AG09319 (cell line): ENCODE measurements around the gene MLST8.

Experiments
- DNase-seq: peaks from one replicate; pipeline ENCODE4 v3.0.0-alpha.2; 2010; ENCODE audit warnings: low read depth; ENCODE audit errors: extremely low read depth
- TF ChIP-seq, protein P1 (sequence below): IDR thresholded peaks from 2 replicates; pipeline ENCODE4 v1.5.1; 2011; ENCODE audit warnings: low read depth, mild to moderate bottlenecking, inconsistent platforms, low read length, moderate library complexity

Gene MLST8

DNA sequence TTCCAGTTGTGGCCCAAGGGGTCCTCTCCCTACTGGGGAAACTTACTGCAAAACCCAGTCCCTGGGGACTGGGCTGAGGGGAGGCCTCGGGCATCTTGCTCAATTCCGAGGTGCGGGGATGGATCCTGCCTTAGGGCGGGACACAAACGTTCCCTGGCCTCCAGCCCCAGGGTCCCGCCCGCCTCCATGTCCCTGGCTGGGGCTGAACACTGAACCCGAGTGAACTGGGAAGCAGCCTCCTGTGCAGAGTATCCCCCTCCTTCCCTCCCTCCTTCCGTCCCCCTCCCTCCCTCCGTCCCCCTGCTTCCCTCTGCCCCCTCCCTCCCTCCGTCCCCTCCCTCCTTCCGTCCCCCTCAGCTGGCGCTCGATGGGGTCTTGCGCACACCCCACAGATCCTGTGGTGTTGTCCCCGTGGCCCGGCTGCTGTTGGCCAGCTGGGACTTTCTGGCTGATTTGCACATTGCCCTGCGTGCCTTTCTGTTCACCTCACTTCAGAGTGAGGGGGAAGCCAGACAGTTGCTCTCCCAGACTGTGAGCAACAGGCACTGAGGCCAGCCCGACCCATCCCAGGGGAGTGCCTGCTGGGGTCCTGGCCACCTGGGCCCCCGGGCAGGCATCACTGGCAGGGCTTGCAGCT, 44.2 kb upstream of the MLST8 start:
- TF ChIP-seq, protein P1, sequence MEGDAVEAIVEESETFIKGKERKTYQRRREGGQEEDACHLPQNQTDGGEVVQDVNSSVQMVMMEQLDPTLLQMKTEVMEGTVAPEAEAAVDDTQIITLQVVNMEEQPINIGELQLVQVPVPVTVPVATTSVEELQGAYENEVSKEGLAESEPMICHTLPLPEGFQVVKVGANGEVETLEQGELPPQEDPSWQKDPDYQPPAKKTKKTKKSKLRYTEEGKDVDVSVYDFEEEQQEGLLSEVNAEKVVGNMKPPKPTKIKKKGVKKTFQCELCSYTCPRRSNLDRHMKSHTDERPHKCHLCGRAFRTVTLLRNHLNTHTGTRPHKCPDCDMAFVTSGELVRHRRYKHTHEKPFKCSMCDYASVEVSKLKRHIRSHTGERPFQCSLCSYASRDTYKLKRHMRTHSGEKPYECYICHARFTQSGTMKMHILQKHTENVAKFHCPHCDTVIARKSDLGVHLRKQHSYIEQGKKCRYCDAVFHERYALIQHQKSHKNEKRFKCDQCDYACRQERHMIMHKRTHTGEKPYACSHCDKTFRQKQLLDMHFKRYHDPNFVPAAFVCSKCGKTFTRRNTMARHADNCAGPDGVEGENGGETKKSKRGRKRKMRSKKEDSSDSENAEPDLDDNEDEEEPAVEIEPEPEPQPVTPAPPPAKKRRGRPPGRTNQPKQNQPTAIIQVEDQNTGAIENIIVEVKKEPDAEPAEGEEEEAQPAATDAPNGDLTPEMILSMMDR, result no peak
- DNase-seq, result no peak

DNA sequence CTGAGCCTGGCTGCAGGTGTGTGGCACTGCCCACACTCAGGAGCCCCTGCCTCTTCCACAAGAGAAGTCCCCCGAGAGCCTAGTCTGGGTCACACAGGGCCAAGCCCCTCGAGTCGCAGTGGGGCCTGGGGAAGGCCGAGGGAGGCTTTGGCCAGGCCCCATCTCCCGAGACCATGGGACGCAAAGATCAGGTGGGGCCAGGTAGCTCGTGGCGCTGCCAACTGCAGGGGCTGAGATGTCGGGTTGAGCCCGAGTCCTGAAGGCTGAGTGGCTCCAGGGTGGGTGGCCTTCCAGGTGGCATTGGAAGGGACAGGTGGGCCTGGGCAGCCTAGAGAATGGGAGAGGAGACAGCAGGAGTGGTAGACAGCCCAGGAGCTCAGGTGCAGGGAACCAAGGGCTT, 43.3 kb upstream of the MLST8 start:
- DNase-seq, result no peak
- TF ChIP-seq, protein P1, result no peak

DNA sequence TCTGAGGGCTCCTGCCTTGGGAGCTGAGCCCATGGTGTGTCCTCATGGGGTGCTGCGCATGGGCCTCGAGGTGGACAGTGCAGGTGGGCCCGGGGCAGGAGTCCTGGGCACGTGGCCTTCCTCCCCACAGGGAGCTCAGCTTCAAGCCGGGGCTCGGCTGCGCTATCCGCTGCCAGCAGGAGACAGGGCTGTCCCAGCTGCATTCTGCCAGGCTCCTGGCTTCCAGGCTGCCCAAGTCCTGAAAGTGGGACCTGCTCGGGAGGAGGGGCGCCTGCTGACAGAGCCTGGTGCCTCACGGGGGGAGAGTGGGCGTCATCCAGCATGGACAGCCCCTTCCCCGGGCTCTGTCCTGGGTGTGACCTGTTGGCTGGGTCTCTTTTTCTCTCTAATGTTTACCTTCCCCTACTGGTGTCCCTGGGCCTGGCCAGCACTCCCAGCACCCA, 42.6 kb upstream of the MLST8 start:
- no peak for DNase-seq
- TF ChIP-seq, protein P1, result no peak

DNA sequence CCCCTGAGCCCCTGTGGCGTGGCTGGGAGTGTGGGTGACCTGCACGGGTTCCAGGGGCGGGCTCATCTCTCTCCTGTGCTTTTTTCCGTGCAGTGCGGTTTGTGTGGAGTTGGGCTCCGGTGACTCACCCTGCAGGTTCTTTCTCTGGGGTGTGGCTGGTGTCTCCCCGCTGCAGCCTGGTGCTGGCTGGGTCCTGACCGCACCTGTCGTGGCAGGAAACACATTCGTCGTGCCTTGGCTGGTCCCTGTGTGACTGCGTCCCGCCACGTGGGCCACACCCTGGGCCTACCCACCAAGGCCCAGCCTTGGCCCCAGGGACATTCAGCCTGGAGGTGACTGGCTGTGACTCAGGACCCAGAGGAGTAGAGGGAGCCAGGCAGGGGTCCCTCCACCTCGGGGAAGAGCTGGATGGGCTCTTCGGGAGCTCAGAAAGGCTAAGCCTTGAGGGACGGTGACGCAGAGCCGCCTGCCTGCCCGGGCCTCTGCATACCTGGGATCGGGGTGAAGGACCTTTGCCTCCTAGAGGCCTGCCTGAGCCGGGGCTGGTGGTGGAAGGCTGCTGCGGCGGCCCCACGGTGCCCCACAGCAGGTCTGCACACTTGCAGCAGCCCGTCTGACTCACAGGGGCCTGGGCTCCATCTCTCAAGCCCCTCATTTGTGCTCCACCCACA, 41.9 kb upstream of the MLST8 start:
- TF ChIP-seq, protein P1, result no peak
- no peak for DNase-seq

DNA sequence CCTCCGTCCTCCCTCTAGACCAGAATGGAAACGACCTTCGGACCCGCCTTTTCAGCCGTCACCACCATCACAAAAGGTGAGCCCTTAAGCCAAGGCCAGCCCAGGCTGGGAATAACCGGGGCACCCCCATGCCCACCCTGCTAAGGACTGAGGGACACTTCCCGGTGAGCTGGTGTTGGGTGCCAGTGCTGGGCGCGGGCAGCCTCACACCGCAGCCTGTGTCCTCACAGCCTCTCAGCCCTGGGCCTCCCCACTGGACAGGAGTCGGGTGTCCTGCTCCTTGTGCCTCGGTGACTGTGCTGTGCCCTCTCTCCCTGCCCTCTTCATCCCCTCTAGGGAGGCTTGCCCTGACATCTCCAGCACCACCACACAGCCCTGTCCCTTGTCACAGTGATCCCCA, 39.4 kb upstream of the MLST8 start:
- no peak for DNase-seq
- TF ChIP-seq, protein P1, result no peak

DNA sequence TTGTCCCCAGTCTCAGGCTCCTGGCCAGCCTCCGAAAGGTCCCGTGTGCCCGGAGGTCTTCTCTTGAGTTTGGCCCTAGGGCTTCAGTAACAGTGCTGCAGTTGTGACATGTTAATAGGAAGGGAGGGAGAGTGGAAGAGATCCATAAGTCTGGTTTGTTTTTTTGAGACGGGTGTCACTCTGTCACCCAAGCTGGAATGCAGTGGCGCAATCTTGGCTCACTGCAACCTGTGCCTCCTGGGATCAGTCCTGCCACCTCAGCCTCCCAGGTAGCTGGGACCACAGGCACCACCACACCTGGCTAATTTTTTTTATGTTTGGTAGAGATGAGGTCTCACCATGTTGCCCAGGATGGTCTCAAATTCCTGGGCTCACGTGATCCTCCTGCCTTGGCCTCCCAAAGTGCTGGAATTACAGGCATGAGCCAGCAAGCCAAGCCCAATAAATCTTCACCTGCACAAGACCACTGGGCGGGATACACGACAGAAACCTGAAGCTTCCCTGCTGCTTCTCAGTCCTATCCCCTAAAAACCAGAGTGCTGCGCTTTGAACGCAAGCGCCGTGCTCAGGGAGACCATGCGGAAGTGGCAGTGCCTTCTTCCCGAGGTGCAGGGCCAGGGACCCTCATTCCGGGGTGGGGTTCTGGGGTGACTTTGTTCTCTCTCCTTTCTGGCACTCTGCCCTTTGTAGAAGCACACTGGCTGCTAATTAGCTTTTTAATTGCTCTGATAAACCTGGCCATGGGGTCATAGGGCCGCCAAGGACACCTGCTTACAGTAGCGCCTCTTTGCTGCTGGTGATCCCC, 38.8 kb upstream of the MLST8 start:
- DNase-seq, result no peak
- TF ChIP-seq, protein P1, result no peak
